Liver (tissue), 9 donors: ENCODE results near the gene KAT7. TPM values are rescaled to one million over a fixed set of nuclear protein-coding genes. Genes with fewer than 3 reads are reported as not detected.

ENCODE experiments used
- DNase-seq: peaks from one replicate; pipeline ENCODE4 v3.0.0-alpha.2; 2017; ENCODE audit warnings: low spot score
- H3K27ac ChIP-seq, 2 donors: one replicate each; pipeline ENCODE4 v1.7.0; 2013; ENCODE audit warnings: inconsistent platforms in 2 of 2, low read length in 2 of 2, control low read depth in 1 of 2, low read depth in 1 of 2, mild to moderate bottlenecking in 1 of 2
- H3K27me3 ChIP-seq, 4 donors: one replicate each; pipeline versions ENCODE4 v1.6.1 to v1.7.0; 2013; ENCODE audit warnings: low read length in 3 of 4, inconsistent platforms in 1 of 4, mild to moderate bottlenecking in 1 of 4, moderate library complexity in 1 of 4; ENCODE audit not compliant: control insufficient read depth in 4 of 4, insufficient read depth in 4 of 4
- H3K36me3 ChIP-seq, 4 donors: one replicate each; pipeline versions ENCODE4 v1.6.1 to v1.7.0; 2013; ENCODE audit warnings: low read length in 3 of 4, mild to moderate bottlenecking in 3 of 4, low read depth in 1 of 4, moderate library complexity in 1 of 4; ENCODE audit not compliant: control insufficient read depth in 4 of 4, insufficient read depth in 3 of 4
- H3K4me1 ChIP-seq, 4 donors: one replicate each; pipeline versions ENCODE4 v1.6.1 to v1.7.0; 2013; ENCODE audit warnings: low read length in 3 of 4, mild to moderate bottlenecking in 3 of 4, moderate library complexity in 1 of 4; ENCODE audit not compliant: control insufficient read depth in 4 of 4, insufficient read depth in 4 of 4
- H3K4me3 ChIP-seq, 3 donors: one replicate each; pipeline versions ENCODE4 v1.6.1 to v1.7.0; 2013; ENCODE audit warnings: low read length in 3 of 3, control low read depth in 1 of 3, low read depth in 1 of 3, mild to moderate bottlenecking in 1 of 3
- H3K9ac ChIP-seq, 2 donors: one replicate each; pipeline ENCODE4 v1.7.0; 2013; ENCODE audit warnings: low read length in 2 of 2, mild to moderate bottlenecking in 2 of 2, moderate library complexity in 2 of 2, control low read depth in 1 of 2, low read depth in 1 of 2
- H3K9me3 ChIP-seq, 4 donors: one replicate each; pipeline versions ENCODE4 v1.6.1 to v1.7.0; 2013; ENCODE audit warnings: low read length in 3 of 4; ENCODE audit not compliant: control insufficient read depth in 4 of 4
- EGR1 ChIP-seq, 2 donors: IDR thresholded peaks; 2 replicates each; pipeline ENCODE4 v1.6.1; 2016 to 2018; ENCODE audit warnings: antibody characterized with exemption in 2 of 2, low read depth in 2 of 2
- FOXA1 ChIP-seq: IDR thresholded peaks from 2 replicates; pipeline ENCODE4 v1.6.1; 2016; ENCODE audit warnings: antibody characterized with exemption
- FOXA2 ChIP-seq: IDR thresholded peaks from 2 replicates; pipeline ENCODE4 v1.6.1; 2016; ENCODE audit warnings: antibody characterized with exemption
- GABPA ChIP-seq, 2 donors: IDR thresholded peaks in 1 of 2; conservative IDR thresholded peaks in 1 of 2; 2 replicates each; pipeline ENCODE4 v1.6.1; 2016; ENCODE audit warnings: antibody characterized with exemption in 2 of 2, mild to moderate bottlenecking in 1 of 2, moderate library complexity in 1 of 2
- HNF4A ChIP-seq, 2 donors: conservative IDR thresholded peaks; 2 replicates each; pipeline ENCODE4 v1.6.1; 2016; ENCODE audit warnings: antibody characterized with exemption in 2 of 2, mild to moderate bottlenecking in 2 of 2
- HNF4G ChIP-seq: IDR thresholded peaks from 2 replicates; pipeline ENCODE4 v1.6.1; 2016; ENCODE audit warnings: antibody characterized with exemption
- JUND ChIP-seq, 2 donors: IDR thresholded peaks; 2 replicates each; pipeline ENCODE4 v1.6.1; 2016; ENCODE audit warnings: antibody characterized with exemption in 2 of 2
- NR2F2 ChIP-seq: IDR thresholded peaks from 2 replicates; pipeline ENCODE4 v1.6.1; 2016; ENCODE audit warnings: antibody characterized with exemption
- RAD21 ChIP-seq, 2 donors: IDR thresholded peaks; 2 replicates each; pipeline ENCODE4 v1.6.1; 2016; ENCODE audit warnings: antibody characterized with exemption in 2 of 2, mild to moderate bottlenecking in 2 of 2
- RXRA ChIP-seq, 2 donors: IDR thresholded peaks; 2 replicates each; pipeline ENCODE4 v1.6.1; 2017 to 2018; ENCODE audit warnings: antibody characterized with exemption in 2 of 2, mild to moderate bottlenecking in 1 of 2
- SP1 ChIP-seq: IDR thresholded peaks from 2 replicates; pipeline ENCODE4 v1.6.1; 2018; ENCODE audit warnings: antibody characterized with exemption, mild to moderate bottlenecking
- TAF1 ChIP-seq: conservative IDR thresholded peaks from 2 replicates; pipeline ENCODE4 v1.6.1; 2016; ENCODE audit warnings: antibody characterized with exemption, mild to moderate bottlenecking
- YY1 ChIP-seq: IDR thresholded peaks from 2 replicates; pipeline ENCODE4 v1.6.1; 2016; ENCODE audit warnings: antibody characterized with exemption, mild to moderate bottlenecking
- WGBS: extraction: QIAGEN DNeasy Blood & Tissue Kit; methylation state at CpG from one replicate; pipeline ENCODE4 v1.1.7; 2013; 5-methylcytosine and 5-hydroxymethylcytosine counted together
- polyA plus RNA-seq, 2 donors: library from polyadenylated mRNA; stranded (reverse) in 1 of 2; unstranded in 1 of 2; fragments of 200-250 nt in 1 of 2; fragments of >200 nt in 1 of 2; fragmentation: Nextera tagmentation in 1 of 2; extraction: Ambion mirVana in 1 of 2; gene quantifications; one replicate each; pipeline versions ENCODE4 v1.2.1 to v1.2.3, GENCODE V29; 2013 to 2015
- total RNA-seq, 2 donors: library from RNA; depleted of rRNA; stranded (reverse); fragments of >200 nt; gene quantifications; one replicate each; pipeline ENCODE4 v1.2.3, GENCODE V29; 2014
- TF ChIP-seq, protein P1 (sequence below): IDR thresholded peaks from 2 replicates; pipeline ENCODE4 v1.6.1; 2016; ENCODE audit warnings: antibody characterized with exemption, mild to moderate bottlenecking
- TF ChIP-seq, protein P2 (sequence below): IDR thresholded peaks from 2 replicates; pipeline ENCODE4 v1.6.1; 2016; ENCODE audit warnings: antibody characterized with exemption
- TF ChIP-seq, protein P3 (sequence below): IDR thresholded peaks from 2 replicates; pipeline ENCODE4 v1.6.1; 2016; ENCODE audit warnings: antibody characterized with exemption
- TF ChIP-seq, protein P4 (sequence below): fragments of 150-350 bp; IDR thresholded peaks from 2 replicates; pipeline ENCODE4 v1.5.1; 2017; ENCODE audit warnings: improper control_type of control experiment, low read depth, low read length; ENCODE audit not compliant: missing input control
- TF ChIP-seq, protein P5 (sequence below): IDR thresholded peaks from 2 replicates; pipeline ENCODE4 v1.6.1; 2016; ENCODE audit warnings: antibody characterized with exemption
- donor health status: healthy.
- donor health status: healthy.
- donor health status: healthy.
- donor health status: healthy.
- donor health status: healthy.

KAT7 gene
- total and polyA plus RNA-seq, 4 donors: 6.1 to 24.2 (median 12.6) TPM

DNA sequence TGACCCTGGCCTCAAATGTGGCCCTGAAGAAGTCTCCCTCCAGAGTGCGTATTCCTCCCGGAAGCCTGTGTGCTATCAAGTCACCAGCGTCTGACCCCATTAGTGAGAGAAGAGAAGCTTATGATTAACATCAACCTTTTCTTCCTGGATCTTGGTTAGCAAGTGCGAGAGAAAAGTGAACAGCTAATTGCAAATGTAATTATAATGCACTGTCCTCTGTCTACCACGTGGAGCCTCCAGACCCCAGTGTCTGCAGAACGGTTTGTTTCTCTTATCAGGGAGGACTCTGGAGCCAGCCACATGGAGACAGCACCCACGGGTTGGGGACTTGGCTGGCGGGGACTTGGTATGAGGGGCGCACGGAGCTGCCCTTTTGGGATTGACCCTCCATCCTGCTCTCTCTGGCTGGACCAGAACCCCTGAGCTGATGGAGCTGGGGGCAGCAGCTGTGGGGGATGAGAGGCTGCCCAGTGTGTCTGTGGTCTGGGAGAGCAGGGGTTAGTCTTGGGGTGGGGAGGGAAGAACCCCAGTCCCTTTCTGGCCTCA is 65.1 kb downstream of the KAT7 start:
- H3K27me3 ChIP-seq: no peaks in the 10 kb centered on the region
- no peak for DNase-seq
- H3K27ac ChIP-seq: no peak overlapping the region
- no peak overlapping the region for H3K9ac ChIP-seq
- TF ChIP-seq SP1 (no peak), FOXA2 (no peak), EGR1 (IDR thresholded peaks at IDR 0.05; ENCODE audit: low read depth in 2 of 2) (no peak), JUND (IDR thresholded peaks at IDR 0.05) (no peak), RAD21 (IDR thresholded peaks at IDR 0.05) (no peak), HNF4G (no peak), GABPA (IDR thresholded peaks at IDR 0.05 in 1 of 2, conservative IDR thresholded peaks at IDR 0.05 in 1 of 2) (no peak), TAF1 (no peak), YY1 (no peak), FOXA1 (no peak), NR2F2 (no peak), RXRA (IDR thresholded peaks at IDR 0.05) (no peak), HNF4A (conservative IDR thresholded peaks at IDR 0.05) (no peak)
- TF ChIP-seq, protein P1, sequence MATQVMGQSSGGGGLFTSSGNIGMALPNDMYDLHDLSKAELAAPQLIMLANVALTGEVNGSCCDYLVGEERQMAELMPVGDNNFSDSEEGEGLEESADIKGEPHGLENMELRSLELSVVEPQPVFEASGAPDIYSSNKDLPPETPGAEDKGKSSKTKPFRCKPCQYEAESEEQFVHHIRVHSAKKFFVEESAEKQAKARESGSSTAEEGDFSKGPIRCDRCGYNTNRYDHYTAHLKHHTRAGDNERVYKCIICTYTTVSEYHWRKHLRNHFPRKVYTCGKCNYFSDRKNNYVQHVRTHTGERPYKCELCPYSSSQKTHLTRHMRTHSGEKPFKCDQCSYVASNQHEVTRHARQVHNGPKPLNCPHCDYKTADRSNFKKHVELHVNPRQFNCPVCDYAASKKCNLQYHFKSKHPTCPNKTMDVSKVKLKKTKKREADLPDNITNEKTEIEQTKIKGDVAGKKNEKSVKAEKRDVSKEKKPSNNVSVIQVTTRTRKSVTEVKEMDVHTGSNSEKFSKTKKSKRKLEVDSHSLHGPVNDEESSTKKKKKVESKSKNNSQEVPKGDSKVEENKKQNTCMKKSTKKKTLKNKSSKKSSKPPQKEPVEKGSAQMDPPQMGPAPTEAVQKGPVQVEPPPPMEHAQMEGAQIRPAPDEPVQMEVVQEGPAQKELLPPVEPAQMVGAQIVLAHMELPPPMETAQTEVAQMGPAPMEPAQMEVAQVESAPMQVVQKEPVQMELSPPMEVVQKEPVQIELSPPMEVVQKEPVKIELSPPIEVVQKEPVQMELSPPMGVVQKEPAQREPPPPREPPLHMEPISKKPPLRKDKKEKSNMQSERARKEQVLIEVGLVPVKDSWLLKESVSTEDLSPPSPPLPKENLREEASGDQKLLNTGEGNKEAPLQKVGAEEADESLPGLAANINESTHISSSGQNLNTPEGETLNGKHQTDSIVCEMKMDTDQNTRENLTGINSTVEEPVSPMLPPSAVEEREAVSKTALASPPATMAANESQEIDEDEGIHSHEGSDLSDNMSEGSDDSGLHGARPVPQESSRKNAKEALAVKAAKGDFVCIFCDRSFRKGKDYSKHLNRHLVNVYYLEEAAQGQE: no peak
- TF ChIP-seq, protein P2, sequence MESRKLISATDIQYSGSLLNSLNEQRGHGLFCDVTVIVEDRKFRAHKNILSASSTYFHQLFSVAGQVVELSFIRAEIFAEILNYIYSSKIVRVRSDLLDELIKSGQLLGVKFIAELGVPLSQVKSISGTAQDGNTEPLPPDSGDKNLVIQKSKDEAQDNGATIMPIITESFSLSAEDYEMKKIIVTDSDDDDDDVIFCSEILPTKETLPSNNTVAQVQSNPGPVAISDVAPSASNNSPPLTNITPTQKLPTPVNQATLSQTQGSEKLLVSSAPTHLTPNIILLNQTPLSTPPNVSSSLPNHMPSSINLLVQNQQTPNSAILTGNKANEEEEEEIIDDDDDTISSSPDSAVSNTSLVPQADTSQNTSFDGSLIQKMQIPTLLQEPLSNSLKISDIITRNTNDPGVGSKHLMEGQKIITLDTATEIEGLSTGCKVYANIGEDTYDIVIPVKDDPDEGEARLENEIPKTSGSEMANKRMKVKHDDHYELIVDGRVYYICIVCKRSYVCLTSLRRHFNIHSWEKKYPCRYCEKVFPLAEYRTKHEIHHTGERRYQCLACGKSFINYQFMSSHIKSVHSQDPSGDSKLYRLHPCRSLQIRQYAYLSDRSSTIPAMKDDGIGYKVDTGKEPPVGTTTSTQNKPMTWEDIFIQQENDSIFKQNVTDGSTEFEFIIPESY: no peak
- TF ChIP-seq, protein P3, sequence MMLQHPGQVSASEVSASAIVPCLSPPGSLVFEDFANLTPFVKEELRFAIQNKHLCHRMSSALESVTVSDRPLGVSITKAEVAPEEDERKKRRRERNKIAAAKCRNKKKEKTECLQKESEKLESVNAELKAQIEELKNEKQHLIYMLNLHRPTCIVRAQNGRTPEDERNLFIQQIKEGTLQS: no peak
- TF ChIP-seq, protein P4, sequence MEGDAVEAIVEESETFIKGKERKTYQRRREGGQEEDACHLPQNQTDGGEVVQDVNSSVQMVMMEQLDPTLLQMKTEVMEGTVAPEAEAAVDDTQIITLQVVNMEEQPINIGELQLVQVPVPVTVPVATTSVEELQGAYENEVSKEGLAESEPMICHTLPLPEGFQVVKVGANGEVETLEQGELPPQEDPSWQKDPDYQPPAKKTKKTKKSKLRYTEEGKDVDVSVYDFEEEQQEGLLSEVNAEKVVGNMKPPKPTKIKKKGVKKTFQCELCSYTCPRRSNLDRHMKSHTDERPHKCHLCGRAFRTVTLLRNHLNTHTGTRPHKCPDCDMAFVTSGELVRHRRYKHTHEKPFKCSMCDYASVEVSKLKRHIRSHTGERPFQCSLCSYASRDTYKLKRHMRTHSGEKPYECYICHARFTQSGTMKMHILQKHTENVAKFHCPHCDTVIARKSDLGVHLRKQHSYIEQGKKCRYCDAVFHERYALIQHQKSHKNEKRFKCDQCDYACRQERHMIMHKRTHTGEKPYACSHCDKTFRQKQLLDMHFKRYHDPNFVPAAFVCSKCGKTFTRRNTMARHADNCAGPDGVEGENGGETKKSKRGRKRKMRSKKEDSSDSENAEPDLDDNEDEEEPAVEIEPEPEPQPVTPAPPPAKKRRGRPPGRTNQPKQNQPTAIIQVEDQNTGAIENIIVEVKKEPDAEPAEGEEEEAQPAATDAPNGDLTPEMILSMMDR: no peak
- TF ChIP-seq, protein P5, sequence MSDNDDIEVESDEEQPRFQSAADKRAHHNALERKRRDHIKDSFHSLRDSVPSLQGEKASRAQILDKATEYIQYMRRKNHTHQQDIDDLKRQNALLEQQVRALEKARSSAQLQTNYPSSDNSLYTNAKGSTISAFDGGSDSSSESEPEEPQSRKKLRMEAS: no peak
- H3K4me1 ChIP-seq: peaks cover 4 to 17% (median 10%) of the 10 kb centered on the region in 4 donors
- no peaks in the 10 kb centered on the region for H3K36me3 ChIP-seq
- WGBS: 83% methylated on average over 10 of the region's 10 CpGs
- H3K9me3 ChIP-seq: no peaks in the 10 kb centered on the region
- H3K4me3 ChIP-seq: no peak overlapping the region
